HG02588 (cell line): ENCODE measurements around the gene DEFB125.
"Not testable (repeated sequence)": the region's sequence is repeated elsewhere in the genome, so short reads cannot be mapped to it uniquely, and the experiment has no call there.

Experiments used
- ATAC-seq: cut with Tn5 transposase; IDR thresholded peaks from one replicate; pipeline ENCODE4 v1.9.1; 2021; ENCODE audit warnings: mild to moderate bottlenecking, moderate library complexity; ENCODE audit not compliant: unreplicated experiment

The DEFB125 gene

GRCh38 chr20:87401-87800, at the start of gene DEFB125:
Gene DEFB125, plus strand, starts transcription at chr20:87672. Its CDS starts 38 bp downstream, at chr20:87710.
- ATAC-seq, result no peak

- no peak for ATAC-seq
These were observed 27.2 kb upstream of the DEFB125 start for GRCh38 chr20:60035-60918.

- ATAC-seq, result no peak
These were observed 26.2 kb upstream of the DEFB125 start for GRCh38 chr20:61230-61629.

GRCh38 chr20:61757-62156, 25.7 kb upstream of the DEFB125 start:
- no peak for ATAC-seq

- no peak for ATAC-seq
These were observed 25.0 kb upstream of the DEFB125 start for GRCh38 chr20:62487-62886.

- no peak for ATAC-seq
These were observed 23.4 kb upstream of the DEFB125 start for GRCh38 chr20:64026-64603.

GRCh38 chr20:64766-65322, 22.6 kb upstream of the DEFB125 start:
- no peak for ATAC-seq

GRCh38 chr20:77231-77630, 10.2 kb upstream of the DEFB125 start:
- no peak for ATAC-seq

- ATAC-seq, result no peak
These were observed 9.1 kb upstream of the DEFB125 start for GRCh38 chr20:78338-78737.

GRCh38 chr20:79565-79964, 7.9 kb upstream of the DEFB125 start:
- no peak for ATAC-seq

GRCh38 chr20:90651-91050, 3.2 kb downstream of the DEFB125 start:
- ATAC-seq, result no peak

- ATAC-seq, result no peak
These were observed 6.2 kb downstream of the DEFB125 start for GRCh38 chr20:93641-94040.

GRCh38 chr20:95215-95614, 7.7 kb downstream of the DEFB125 start:
- ATAC-seq, result no peak

GRCh38 chr20:97691-98090, 10.2 kb downstream of the DEFB125 start:
- ATAC-seq, result not testable (repeated sequence)

GRCh38 chr20:101975-102374, 14.5 kb downstream of the DEFB125 start:
- no peak for ATAC-seq

- no peak for ATAC-seq
These were observed 16.0 kb downstream of the DEFB125 start for GRCh38 chr20:103456-103855.

GRCh38 chr20:112396-112795, 24.9 kb downstream of the DEFB125 start:
- no peak for ATAC-seq

GRCh38 chr20:117518-117917, 30.0 kb downstream of the DEFB125 start:
- no peak for ATAC-seq

GRCh38 chr20:129786-130323, 42.4 kb downstream of the DEFB125 start:
- ATAC-seq, result not testable (repeated sequence)

- ATAC-seq, result no peak
These were observed 50.4 kb downstream of the DEFB125 start for GRCh38 chr20:137668-138490.

GRCh38 chr20:142290-142689, 54.8 kb downstream of the DEFB125 start, which contains the start of gene DEFB126:
Gene DEFB126, plus strand, starts transcription at chr20:142590. Its CDS starts 39 bp downstream, at chr20:142629.
- ATAC-seq, result no peak
